Stimulated activated CD4-positive, alpha-beta T cell treated with anti-CD3 and anti-CD28 coated beads, Interleukin-15, amount 100 ng/mL, for 24 hours (primary cell): Measurements from ENCODE around the gene DHX30.
"Not testable (repeated sequence)": the region's sequence is repeated elsewhere in the genome, so short reads cannot be mapped to it uniquely, and the experiment has no call there.

Source experiments
- DNase-seq: peaks from one replicate; pipeline ENCODE4 v3.0.0-alpha.2; 2020

The DHX30 gene

GRCh38 chr3:47817609-47818008 lies 14.7 kb downstream of the DHX30 start:
- DNase-seq: no peak

DNA sequence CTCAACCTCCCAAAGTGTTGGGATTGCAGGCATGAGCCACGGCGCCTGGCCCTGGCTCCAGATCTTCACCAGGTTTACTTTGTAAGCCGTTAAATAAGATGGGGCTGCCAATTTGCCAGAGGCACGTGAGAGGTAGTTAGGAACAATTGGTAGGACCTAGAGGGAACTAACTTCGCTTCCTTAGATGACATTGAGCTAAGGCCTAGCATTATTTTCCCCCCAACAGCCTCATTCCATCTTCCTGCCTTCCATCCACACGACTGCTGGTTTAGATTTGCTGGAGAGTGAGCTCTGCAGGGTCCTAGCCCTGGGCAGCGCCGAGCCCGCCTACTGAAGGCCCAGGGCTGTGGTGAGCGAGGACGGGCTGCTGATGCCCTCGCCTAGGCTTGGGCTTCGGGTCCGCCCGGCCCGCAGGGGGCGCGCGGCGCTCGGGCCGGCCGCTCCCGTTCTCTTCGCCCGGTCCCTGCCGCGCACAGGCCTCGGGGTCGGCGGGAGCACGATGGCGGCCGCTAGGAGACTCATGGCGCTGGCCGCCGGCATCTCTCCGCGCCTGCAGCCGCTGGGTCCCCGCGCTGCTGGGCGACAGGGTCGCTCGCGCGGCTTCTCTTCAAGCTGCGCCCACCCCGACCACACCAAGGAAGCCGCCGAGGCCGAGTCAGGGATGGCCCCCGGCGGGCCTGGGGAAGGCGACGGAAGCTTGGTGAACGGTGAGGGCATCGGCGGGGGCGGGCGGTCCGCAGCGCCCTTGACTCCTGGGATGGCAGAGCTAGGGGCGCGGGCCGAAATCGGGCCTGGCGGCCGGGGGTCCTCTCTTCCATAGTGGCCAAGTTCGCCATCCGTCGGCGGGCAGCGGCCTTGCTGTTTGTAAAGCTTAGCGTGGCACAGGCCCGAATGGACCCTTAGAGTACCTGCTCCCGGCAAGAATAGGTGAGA lies 21.9 kb downstream of the DHX30 start:
- DNase-seq: peak; percentile 84

GRCh38 chr3:47825590-47825989 lies 22.7 kb downstream of the DHX30 start:
- no peak for DNase-seq

GRCh38 chr3:47829482-47829881 lies 26.5 kb downstream of the DHX30 start:
- not testable (repeated sequence) for DNase-seq

DNA sequence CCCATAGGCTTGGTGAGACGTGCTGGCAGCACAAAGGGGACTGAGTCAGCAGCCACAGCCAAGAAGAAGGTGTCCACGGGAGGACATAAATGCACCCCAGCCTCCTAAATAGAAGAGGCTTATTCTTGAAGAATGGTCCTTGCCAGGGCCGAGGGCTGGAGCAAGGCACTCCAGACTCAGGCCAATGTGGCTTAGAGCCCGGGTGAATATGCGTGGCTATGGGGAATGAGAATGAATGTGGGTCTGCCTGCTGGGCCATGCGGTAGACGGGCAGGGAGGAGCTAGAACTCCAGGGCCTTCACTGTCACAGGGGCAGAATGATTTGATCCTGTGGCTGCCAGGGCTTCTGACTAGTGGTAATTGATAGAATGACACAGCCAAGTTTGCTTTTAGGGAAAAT lies 34.0 kb downstream of the DHX30 start:
- no peak for DNase-seq

GRCh38 chr3:47838503-47838902 lies 35.6 kb downstream of the DHX30 start:
- no peak for DNase-seq

- no peak for DNase-seq
Measured at GRCh38 chr3:47841786-47842349, 38.9 kb downstream of the DHX30 start.

DNA sequence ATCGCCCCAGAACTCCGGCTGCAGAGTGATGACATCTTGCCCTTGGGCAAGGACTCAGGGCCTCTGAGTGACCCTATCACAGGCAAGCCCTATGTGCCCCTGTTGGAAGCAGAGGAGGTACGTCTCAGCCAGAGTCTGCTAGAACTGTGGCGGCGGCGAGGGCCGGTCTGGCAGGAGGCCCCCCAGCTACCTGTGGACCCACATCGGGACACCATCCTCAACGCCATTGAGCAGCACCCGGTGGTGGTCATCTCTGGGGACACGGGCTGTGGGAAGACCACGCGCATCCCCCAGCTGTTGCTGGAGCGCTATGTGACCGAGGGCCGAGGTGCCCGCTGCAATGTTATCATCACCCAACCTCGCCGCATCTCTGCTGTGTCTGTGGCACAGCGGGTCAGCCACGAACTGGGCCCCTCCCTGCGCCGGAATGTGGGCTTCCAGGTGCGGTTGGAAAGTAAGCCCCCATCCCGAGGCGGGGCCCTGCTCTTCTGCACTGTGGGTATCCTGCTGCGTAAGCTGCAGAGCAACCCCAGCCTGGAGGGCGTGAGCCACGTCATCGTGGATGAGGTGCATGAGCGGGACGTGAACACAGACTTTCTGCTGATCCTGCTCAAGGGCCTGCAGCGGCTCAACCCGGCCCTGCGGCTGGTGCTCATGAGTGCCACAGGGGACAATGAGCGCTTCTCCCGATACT lies 43.4 kb downstream of the DHX30 start:
- DNase-seq: no peak

DNA sequence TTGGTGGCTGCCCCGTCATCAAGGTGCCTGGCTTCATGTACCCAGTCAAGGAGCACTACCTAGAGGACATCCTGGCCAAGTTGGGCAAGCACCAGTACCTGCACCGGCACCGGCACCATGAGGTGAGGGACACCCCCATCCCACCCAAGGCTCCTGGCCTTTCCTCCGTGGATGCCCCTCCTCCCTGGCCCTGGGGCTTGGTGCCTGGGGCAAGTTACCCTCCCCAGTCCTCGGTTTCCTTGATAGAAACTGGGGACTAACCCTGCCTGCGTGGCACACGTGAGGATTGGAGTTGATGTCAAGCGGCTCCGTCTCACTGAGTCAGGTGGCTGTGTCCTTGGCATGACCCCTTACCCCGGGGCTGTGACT lies 43.9 kb downstream of the DHX30 start:
- DNase-seq: no peak

DNA sequence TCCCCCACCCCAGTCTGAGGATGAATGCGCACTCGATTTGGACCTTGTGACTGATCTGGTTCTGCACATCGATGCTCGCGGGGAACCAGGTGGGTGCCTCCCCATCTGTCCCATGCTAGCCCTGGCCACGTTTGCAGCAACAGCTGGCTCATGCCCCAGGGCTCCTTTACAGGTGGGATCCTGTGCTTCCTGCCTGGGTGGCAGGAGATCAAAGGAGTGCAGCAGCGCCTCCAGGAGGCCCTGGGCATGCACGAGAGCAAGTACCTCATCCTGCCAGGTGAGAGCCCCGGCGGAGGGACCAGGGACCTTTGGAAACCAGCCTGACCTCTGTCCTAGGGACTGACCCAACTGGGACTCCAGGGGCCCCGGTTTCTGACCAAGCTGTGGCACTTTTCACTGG lies 44.3 kb downstream of the DHX30 start:
- no peak for DNase-seq

DNA sequence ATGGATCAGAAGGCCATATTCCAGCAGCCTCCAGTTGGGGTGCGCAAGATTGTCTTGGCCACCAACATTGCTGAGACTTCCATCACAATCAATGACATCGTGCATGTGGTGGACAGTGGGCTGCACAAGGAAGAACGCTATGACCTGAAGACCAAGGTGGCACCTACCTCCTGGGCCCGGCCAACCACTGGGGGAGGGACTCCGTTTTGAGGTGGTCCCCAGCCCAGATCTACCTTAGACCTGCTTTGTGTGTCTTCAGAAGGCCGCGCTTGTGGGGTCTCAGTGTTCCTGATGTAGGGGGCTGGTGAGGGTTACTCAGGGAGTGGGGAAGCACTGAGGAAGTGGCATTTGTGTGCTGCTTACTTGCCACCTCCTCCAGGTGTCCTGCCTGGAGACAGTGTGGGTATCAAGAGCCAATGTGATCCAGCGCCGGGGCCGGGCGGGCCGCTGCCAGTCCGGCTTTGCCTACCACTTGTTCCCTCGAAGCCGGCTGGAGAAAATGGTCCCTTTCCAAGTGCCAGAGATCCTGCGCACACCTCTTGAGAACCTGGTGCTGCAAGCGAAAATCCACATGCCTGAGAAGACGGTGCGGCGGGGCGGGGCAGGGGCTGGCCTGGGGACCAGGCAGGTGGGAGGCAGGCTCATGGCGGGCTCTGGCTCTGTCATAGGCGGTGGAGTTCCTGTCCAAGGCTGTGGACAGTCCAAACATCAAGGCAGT lies 45.0 kb downstream of the DHX30 start:
- no peak for DNase-seq

GRCh38 chr3:47848599-47849117 lies 45.7 kb downstream of the DHX30 start:
- DNase-seq: no peak

DNA sequence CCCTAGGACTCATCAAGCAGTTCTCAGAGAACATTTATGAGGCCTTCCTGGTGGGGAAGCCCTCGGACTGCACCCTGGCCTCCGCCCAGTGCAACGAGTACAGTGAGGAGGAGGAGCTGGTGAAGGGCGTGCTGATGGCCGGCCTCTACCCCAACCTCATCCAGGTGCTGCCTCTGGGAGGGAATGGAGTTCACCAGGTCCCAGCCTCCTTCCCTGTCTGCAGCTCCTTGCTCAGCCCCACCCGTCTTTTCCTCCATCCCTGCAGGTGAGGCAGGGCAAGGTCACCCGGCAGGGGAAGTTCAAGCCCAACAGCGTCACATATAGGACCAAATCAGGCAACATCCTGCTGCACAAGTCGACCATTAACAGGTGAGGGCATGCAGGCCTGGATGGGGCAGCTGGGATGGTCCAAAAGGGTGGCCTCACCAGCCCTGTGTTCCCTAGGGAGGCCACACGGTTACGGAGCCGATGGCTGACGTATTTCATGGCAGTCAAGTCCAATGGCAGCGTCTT lies 46.3 kb downstream of the DHX30 start:
- no peak for DNase-seq

- no peak for DNase-seq
Measured at GRCh38 chr3:47849699-47850563, 47.0 kb downstream of the DHX30 start.

- DNase-seq: no peak
Measured at GRCh38 chr3:47850564-47851410, 47.8 kb downstream of the DHX30 start.

DNA sequence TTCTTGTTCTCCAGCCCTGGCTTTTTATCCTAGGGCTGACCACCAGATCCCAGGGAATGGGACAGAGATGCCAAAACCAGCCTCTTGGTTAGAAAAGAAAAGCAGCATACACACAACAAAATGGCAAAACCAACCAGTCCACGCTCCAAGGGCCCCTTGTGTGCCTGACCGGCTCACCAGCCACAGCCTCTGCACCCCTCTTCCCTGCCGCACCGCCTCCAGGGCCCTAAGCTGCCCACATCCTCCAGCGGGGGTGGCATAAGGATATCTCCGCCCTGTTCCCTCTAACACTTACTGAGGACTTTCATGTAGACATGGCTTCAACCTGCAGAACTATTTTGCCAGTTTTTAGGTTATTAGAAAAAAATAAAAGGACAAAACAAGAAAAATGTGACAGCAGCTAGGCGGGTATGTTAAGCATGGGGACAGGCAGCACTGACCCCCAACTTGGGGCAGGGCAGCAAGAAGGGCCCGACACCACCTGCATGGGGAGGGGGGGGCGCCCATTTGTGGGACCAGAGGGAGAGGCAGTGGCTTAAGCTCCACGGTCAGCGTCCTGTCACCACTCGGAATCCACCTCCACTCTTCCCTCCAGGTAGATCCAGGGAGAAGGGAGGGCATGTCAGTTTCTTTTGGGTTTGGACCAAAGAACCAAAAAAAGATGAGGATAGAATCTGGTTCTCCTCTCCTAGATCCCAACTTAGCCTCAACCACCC lies 49.1 kb downstream of the DHX30 start:
- no peak for DNase-seq

DNA sequence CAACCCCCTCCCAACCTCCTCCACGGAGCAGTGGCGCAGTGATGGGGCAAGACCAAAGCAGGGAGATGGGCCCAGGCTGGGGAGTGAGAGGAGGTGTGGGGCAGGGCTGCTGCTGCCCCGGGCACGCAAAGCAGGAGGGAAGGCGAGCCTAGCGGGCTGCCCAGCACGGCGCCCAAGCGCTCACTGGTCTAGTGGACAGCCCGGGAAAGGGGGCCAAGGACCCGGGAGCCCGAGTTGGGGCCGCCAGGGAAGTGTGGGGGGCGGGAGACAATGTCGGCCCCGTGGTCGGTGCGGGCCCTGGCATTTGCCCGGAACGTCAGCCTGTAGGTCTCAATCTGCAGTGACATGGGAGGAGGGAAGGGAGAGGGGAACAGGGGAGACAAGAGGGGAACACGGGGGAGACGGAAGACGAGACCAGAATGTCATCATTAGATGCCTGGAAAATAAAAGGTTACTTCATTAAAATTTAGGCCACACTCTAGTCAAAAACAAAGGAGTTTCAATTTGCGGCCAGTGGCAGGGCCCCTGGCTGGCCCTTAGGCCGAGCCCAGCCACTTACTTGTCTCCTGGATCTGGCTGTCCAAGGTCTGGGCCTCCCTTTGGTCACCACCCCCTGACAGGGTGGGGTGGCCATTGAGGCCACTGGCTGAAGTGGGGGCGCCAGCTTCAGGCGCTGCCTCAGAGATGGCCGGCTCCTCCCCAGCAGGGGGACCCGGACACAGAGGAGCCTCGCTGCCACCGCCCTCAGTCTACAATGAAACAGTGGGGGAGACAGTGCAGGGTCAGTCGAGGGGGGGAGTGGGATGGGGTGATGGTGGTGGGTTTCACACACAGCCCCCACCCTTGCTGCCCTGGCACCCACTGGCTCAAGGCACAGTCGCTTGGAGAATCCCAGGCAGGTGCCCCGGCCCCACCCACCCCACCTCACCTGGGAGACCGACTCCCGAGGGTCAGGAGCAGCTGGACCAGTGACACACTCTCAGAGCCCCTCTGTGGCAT lies 50.0 kb downstream of the DHX30 start:
- no peak for DNase-seq

- no peak for DNase-seq
Measured at GRCh38 chr3:47854267-47854666, 51.3 kb downstream of the DHX30 start.
